DND-41 (cell line): Measurements from ENCODE around the gene GUCY2D.

ENCODE experiments used
- EZH2 ChIP-seq: IDR thresholded peaks from 3 replicates; pipeline ENCODE4 v1.6.1; 2012; ENCODE audit warnings: borderline replicate concordance, low read depth, mild to moderate bottlenecking, moderate library complexity, low read length, inconsistent platforms; ENCODE audit not compliant: severe bottlenecking
- TF ChIP-seq, protein P1 (sequence below): IDR thresholded peaks from 2 replicates; pipeline ENCODE4 v1.5.1; 2012; ENCODE audit warnings: borderline replicate concordance, low read length, moderate library complexity, mild to moderate bottlenecking; ENCODE audit not compliant: poor library complexity, severe bottlenecking; ENCODE audit errors: extremely low read depth

- TF ChIP-seq, protein P1, sequence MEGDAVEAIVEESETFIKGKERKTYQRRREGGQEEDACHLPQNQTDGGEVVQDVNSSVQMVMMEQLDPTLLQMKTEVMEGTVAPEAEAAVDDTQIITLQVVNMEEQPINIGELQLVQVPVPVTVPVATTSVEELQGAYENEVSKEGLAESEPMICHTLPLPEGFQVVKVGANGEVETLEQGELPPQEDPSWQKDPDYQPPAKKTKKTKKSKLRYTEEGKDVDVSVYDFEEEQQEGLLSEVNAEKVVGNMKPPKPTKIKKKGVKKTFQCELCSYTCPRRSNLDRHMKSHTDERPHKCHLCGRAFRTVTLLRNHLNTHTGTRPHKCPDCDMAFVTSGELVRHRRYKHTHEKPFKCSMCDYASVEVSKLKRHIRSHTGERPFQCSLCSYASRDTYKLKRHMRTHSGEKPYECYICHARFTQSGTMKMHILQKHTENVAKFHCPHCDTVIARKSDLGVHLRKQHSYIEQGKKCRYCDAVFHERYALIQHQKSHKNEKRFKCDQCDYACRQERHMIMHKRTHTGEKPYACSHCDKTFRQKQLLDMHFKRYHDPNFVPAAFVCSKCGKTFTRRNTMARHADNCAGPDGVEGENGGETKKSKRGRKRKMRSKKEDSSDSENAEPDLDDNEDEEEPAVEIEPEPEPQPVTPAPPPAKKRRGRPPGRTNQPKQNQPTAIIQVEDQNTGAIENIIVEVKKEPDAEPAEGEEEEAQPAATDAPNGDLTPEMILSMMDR, result no peak
- TF ChIP-seq EZH2, result no peak
These were observed 24.6 kb upstream of the GUCY2D start for GRCh38 chr17:7977805-7978204.
